Myocyte (in vitro differentiated cells): ENCODE results near the gene TRIM43. TPM values are rescaled to one million over a fixed set of nuclear protein-coding genes. Genes with fewer than 3 reads are reported as not detected.
"Not testable (repeated sequence)": the region's sequence is repeated elsewhere in the genome, so short reads cannot be mapped to it uniquely, and the experiment has no call there.

Source experiments
- DNase-seq: peaks from one replicate; pipeline ENCODE4 v3.0.0-alpha.2; 2012; ENCODE audit warnings: low read depth
- polyA plus RNA-seq: library from polyadenylated mRNA; unstranded; fragments of >200 nt; gene quantifications from one replicate; pipeline ENCODE4 v1.2.1, GENCODE V29; 2012; ENCODE audit warnings: missing spikeins
- total RNA-seq: library from RNA; depleted of rRNA; stranded (reverse); fragments of >200 nt; gene quantifications from 2 replicates; pipeline ENCODE4 v1.2.3, GENCODE V29; 2014

TRIM43 gene
- not detected in 2 replicates for total RNA-seq
- not detected for polyA plus RNA-seq

DNA sequence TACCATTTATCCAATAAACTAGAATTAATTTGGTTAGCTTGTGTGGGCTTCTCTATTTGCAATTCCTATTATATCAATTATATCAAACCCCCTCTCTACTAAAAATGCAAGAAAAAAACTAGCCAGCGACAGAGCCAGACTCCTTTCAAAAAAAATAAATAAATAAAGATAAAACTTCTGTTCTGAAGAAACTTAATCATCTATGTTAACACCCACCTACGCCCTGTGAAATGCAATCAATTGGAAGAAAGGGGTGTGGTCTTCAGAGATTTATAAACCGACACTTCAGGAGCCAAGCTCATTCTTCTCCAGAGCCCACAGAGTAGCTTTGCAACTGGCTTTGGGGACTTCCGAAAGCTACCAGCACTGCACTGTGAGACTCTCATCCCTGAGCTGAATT, at the start of gene TRIM43:
Gene TRIM43, plus strand, starts transcription at position 301 of the 400 bp plus-strand sequence. CDS start 2,023 bp downstream, outside the sequence.
- not testable (repeated sequence) for DNase-seq

DNA sequence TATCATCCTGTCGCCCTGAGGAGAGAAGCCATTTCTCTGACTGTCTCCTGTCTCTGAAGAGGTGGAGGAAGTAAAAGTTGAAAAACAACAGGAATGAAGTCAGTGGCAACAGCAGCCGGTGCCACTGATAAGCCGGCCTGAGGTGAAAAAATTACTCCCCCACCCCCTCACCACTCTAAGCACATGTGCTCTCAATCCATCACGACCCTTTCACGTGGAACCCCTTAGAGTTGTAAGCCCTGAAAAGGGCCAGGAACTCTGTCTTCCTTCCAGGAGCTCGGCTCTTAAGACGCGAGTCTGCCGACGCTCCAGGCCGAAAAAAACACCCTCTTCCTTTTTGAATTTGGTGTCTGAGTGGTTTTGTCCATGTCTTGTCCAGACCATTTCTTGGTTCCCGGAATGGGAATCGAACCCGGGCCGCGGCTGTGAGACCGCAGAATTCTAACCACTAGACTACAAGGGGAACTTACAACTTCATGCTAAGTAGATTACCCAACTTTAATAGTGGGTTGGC, 40.7 kb upstream of the TRIM43 start:
- no peak for DNase-seq

DNA sequence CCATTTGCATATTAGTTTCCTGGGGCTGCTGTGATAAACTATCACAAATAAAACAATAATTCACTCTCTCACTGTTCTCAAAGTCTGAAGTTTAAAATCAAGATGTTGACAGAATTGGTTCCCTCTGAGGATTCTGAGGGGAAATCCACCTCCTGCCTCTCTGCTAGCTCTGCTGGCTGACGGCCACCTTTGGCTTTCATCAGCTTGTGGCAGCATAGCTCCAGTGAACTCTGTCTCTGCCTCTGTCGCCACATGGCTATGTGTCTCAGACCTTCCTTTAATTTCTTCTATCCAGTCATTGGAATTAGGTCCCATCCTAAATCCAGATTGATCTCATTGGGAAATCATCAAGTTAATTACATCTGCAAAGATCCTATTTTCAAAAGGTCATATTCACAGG, 38.9 kb upstream of the TRIM43 start:
- DNase-seq: peak; percentile 11

DNA sequence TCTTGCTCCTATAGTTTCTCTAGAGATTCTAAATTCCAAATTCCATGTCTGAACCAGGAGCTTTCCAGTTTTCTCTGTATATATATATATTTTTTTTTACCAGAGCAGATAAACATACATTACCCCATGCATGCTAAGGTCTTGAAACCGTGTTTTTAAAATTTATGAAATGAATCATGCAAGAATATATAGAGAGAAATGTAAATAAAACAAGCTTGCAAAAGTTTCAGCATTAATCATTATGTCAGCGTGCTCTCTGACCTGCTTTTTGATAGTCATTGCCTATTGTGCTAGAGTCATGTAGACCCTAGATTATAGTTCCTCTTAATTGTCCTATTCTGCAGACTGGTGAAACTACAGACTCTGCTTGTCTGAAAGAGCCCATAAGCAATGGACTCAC, 22.6 kb upstream of the TRIM43 start:
- DNase-seq: no peak

DNA sequence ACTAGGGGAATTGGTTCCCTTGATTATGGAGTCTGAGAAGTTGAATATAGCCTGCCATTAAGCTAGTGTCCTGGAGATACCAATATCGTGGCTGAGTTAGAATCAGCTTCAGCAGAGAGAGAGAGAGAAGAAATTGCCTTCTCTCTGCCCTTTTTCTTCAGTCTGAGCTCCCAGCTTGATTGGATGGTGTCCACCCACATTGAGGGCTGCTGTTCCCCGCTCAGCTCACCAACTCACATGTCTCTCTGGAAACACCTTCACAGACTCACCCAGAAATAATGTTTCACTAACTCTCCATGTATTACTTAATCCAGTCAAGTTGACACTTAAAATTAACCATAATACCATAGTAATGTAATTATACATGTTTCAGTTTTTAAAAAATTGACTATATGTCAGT, 17.9 kb upstream of the TRIM43 start:
- no peak for DNase-seq

DNA sequence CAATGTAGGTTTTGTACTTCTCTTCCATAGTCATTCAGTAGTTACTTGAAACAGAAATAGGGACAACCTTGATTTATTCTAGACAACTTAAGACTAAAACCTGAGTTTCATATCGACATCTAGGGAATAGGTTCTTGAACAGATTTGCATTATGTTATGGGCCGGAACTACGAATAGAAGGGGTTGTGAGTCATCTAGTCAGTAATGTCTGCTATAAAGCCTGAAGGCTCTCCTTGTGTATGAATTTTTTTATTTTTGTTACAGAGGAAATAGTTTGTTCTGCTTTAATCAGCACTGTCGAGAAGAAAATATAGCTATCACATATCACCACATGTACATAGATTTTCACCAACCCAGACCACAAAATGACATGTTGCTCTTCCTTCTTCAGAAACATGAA, 17.3 kb upstream of the TRIM43 start:
- DNase-seq: no peak

DNA sequence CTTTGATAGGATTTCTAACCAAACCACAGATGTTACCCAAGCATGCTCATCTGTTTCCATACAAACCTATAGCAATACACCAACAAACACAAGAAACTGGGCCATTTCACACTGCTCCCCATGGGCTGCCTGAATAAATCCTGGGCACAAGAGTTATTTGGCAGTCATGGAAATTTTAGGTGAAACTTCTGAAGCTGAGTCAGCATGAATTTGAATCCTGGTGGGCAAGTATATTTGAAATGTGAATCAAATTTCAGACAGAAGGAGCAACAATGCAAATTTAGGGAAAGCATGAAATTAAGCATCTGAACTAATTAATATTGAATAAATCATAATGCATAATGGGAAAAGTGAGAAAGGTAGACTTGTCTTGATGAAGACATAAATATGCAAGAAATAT, 15.9 kb upstream of the TRIM43 start:
- no peak for DNase-seq

DNA sequence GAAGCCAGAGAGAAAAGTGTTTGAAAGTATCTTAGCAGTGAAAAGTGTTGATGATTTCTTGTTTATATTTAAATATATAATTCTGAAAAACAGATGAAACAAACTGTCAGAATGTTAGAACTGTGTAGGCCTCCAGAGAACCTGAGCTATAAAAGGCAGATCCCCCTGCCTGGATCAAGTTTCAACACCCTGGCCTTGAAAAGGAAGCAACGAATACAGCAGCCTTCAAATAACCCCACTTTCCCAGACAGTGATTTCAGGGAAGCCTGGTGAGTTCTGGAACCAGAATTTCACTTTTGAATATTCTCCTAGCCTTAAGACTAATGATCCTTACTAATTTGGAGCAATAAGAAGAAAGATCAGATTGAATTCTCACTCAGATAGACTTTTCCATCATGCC, 13.3 kb upstream of the TRIM43 start:
- peak; percentile 15 for DNase-seq

DNA sequence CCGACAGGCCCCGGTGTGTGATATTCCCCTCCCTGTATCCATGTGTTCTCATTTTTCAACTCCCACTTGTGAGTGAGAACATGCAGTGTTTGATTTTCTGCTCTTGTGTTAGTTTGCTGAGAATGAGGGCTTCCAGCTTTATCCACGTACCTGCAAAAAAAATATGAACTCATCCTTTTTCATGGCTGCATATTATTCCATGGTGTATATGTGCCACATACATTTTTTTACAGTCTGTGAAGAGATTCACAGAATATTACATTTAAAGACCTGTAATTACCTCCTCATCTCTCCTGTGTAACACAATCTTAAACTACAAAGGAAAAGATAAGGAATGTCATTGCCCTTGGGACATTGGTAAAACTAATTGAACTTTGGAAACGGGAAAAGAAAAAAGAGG, 8.3 kb upstream of the TRIM43 start:
- not testable (repeated sequence) for DNase-seq

DNA sequence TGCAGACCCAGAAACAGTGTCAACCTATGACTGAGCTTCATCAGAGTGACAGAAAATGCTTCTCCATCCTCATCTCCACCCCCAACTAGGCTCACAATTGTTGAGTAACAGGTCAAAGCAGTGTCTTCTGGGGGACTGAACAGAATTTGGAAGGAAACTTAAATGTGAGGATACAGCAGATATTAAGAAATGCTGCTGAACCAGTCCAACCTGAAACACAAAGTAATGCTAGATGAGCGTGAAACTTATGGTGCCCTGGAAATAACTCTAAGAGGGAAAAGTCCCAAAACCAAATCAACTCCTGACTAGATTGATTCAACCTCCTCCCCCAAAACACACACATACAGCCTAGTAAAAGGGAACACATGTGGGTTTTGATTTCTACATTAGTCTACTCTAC, 7.5 kb upstream of the TRIM43 start:
- DNase-seq: not testable (repeated sequence)

DNA sequence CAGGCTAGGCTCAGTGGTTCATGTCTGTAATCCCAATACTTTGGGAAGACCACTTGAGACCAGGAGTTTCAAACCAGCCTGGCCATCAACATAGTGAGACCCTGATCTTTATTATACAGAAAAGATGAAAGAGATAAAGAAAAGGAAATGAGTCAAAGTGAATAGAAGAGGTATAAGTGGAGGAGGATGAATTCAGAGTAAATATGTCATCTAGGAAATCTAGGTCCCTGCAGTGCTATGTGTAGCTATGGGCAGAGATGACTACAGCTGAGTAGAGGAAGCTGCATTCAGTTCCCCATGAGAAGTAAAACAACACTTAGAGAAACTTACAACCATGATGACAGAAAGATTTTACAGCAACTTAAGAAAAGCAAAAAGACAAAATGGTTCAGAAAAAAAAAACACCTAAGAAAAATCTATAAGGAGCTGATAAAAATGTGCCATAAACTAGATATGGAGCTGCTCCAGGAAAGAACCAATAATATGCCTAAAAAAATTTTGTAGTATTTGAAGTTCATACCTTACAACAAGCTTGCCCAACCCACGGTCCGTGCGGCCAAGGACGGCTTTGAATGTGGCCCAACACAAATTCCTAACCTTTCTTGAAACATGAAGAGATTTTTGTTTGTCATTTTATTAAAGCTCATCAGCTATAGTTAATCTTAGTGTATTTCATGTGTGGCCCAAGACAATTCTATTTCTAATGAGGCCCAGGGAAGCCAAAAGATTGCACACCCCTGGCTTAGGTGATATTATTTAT, 1.8 kb upstream of the TRIM43 start:
- DNase-seq: not testable (repeated sequence)

DNA sequence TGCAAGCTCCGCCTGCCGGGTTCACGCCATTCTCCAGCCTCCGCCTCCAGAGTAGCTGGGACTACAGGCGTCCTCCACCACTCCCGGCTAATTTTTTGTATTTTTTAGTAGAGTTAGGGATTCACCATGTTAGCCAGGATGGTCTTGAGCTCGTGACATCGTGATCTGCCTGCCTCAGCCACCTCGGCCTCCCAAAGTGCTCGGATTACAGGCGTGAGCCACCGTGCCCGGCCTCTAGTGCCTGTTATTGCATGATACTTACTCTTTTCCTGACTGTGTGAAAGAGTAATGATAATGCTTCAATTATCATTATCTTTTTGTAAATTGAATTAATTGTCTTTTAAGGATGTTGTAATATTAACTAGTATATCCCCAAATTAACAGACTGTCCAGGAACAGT, 1.2 kb downstream of the TRIM43 start:
- DNase-seq: not testable (repeated sequence)

DNA sequence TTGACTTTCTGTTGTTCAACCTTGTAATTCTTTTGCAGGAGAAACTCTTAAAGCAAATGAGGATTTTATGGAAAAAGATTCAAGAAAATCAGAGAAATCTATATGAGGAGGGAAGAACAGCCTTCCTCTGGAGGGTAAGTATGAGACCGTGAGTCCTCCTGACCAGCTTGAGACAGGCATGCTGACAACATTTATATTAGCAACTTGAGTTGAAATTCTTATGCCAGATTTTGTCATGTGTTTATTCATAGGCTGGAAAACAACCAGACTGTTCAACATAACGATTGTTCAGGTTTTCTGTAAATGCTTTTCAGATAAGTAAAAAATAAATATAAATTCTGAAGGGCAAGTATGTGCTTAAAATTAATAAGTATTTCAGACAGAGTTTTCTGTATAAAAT, 3.2 kb downstream of the TRIM43 start:
- not testable (repeated sequence) for DNase-seq

DNA sequence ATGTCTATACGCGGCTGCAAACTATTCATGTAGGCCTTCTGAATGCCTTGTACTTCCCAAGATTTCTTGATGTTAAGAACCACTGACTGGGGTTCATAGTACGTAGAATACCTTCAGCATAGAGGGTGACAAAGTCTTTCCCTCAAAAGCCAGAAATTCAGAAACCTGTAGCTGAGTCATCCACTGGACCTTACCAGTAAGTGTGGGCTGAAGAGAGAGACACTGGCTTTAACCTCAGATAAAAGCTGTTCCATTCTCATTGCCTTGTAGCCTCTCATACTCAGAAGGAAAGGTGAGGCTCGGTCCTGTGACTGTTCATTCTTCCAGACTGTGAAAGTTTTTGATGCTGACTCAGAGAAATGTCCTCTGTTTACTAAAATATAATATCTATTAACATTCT, 9.5 kb downstream of the TRIM43 start:
- DNase-seq: not testable (repeated sequence)

DNA sequence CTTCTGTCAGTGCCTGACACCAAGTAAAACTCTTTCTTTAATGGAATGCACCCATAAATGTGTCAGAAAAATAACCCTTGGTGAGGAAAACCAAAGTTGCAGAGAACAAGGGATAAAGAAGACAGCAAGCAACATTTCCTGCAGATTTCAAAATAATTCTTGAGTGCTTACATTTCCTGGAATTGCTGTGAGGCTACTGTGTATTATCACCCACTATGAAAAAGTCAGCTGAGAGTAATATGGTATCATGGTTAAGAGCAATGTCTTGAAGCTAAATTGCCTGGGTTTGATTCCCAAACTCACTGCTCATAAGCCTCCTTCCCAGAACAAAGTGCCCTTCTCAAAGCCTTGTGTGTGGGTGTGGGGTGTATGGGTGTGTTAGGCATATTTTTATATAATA, 10.3 kb downstream of the TRIM43 start:
- DNase-seq: not testable (repeated sequence)

DNA sequence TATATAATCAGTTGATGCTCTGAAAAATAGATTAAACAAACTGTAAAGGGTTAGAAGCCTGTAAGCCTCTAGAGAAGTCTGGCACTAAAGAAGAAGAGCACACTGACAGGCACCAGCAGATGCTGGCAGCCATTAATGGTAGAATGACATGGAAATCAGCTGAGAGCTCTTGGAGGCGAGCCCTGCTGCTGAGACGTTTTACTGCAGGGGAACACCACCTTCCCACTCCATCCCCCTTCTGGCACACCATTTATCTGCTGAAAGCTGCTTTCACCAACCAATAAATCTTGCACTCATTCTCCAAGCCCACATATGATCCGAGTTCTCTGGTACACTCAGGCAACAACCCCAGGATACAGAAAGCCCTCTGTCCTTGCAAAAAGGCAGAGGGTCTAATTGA, 16.6 kb downstream of the TRIM43 start:
- not testable (repeated sequence) for DNase-seq

DNA sequence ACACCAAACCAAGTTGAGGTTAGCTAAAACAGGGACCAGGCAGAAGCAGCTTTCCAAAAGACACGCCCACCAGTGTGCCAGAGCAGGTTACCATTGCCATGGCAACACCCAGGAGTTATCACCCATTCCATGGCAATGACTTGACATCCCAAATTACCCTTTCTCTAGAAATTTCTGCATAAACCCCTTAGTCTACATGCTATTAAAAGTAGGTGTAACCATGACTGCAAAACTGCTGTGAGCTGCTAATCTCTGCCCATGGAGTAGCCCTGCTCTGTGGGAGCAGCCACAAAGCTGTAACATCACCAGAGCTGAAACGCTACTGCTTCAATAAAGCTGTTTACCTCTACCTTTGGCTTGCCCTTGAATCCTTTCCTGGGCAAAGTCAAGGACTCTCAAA, 18.0 kb downstream of the TRIM43 start:
- DNase-seq: not testable (repeated sequence)

DNA sequence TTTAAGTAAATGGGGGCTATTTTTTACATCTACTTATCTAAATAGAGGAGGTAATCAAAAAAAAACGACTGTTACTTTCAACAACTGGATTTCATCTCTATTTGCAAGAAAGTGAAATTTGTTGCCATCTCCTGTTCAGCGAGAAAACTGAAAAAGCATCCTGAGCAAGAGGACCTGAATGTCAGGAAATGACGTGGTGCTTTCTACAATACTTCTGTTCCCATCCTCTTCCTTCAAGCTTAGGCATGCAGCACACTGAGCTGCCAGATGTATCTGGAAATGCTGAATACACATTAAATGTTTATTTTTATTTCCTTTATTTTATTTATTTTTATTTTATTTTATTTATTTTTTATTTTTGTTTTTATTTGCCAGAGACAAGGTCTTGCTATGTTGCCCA, 21.2 kb downstream of the TRIM43 start:
- not testable (repeated sequence) for DNase-seq

DNA sequence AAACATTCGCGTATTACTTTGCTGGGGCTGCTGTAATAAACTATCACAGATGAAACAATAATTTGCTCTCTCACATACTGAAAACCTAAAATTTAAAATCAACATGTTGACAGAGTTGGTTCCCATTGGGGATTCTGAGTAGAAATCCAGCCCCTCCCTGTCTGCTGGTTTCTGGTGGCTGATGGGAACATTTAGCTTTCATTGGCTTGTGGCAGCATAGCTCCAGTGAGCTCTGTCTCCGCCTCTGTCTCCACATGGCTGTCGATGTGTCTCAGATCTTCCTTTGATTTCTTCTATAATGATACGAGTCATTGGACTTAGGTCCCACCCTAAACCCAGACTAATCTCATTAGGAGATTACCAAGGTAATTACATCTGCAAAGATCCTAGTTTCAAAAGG, 30.9 kb downstream of the TRIM43 start:
- DNase-seq: not testable (repeated sequence)

DNA sequence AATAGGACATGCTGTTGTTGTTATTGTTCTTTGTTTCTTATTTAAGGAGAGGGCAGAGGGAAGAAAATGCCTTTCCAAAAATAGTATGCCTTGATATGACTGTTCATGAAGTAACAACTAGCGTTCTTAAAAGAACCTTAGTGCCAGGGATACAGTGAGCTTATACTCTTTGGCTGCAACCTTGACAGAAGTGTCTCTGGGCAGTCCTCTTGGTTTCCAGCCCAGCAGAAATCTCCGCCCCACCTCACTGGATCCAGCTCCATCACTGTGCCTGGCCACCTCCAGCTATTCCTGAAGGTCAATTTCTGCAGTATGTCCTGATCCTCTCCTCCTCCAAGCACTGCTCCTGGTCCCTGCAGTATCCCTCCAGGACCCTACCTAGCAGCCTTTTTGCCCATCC, 39.2 kb downstream of the TRIM43 start:
- DNase-seq: not testable (repeated sequence)

DNA sequence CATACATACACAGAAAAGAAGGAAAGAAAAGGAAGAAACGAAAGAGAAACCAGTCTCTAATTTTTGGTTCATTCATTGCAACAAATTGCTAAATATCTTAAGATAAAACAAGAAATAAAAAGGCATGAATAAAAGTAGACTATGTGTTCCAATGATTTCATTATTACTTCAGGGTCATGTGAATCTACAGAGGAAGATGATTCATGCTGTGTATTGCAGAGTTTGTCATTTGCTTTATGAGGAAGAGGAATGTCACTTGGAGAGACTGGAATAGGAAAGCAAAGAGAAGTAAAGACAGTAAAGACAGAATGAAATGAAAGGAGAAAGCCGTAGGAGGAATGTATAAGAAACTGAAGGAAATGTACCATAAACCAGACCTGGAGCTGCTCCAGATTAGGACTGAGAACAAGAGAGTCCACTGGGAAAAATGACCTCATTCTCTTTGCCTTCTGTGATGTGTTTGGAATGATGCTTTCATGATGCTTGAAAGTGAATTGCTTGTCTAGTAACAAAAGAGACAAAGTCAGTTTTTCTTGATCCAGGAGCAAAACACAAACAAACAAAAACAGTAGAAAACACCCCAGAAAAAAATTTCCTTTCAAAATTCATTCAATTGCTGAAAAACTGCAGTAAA, 41.9 kb downstream of the TRIM43 start:
- DNase-seq: not testable (repeated sequence)

DNA sequence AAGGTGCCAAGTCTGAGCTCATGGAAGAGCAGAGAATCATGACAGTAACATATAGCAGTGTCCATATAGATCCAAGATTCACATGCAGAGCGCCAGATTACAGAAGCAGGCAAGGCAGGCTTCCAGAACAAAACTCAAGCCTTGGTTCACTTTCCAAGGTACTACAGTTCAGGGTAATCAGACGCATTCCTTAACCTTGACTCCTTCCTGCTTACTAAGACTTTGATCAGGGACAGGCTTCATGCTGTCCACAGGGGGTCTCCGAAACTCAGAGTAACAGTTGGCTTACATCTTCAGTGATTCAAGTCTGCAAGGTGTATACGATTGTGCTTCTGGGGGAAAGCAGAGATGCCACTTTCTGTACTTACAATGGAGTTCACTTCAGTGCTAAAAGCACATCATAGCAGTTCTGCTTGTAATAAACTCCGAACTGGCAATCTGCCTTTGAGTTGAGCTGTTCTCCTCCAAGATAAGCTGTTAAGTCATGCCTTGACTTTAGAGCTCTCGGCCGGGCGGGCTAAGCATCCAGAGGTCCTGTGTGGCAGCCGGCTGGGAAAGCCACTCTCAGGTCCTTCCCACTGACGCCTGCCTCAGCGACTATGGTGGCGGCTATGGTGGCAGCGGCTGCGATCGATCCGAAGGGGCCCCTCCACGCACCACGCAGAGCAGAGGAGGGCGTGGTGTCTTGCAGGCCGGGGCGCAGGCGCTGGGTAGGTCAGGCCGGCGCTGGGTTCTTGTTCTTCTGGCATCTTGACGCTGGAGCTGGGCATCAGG, 48.9 kb downstream of the TRIM43 start:
- not testable (repeated sequence) for DNase-seq
